Liver (tissue), 3 donors: ENCODE data around the gene C2CD4D.

ENCODE experiments used
- HNF4G ChIP-seq: IDR thresholded peaks from 2 replicates; pipeline ENCODE4 v1.6.1; 2016; ENCODE audit warnings: antibody characterized with exemption
- TF ChIP-seq, protein P1 (sequence below): fragments of 150-350 bp; IDR thresholded peaks from 2 replicates; pipeline ENCODE4 v1.5.1; 2017; ENCODE audit warnings: improper control_type of control experiment, low read depth, low read length; ENCODE audit not compliant: missing input control
- TF ChIP-seq, protein P2 (sequence below): IDR thresholded peaks from 2 replicates; pipeline ENCODE4 v1.6.1; 2016; ENCODE audit warnings: antibody characterized with exemption
- donor health status: healthy.
- donor health status: healthy.

DNA sequence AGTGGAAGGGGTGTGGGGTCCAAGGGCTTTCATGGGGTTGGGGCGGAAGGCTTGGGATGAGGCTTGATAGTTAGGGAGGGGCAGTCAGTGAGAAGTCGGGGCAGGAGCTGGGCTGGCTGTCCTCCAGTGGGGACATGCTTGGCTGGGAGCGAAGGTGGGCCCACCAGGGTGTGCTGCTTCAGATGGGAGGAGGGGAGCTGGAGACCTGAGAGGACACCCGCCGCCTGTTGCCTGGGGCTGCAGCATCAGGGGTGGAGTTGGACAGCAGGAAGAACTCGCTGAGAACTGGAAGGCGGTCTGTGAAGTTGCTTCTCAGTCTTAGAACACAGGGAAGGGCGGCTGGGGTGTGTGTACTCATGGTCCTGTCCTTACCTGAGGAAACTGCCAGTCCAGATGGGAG, 12.3 kb upstream of the C2CD4D start:
- TF ChIP-seq, protein P1, sequence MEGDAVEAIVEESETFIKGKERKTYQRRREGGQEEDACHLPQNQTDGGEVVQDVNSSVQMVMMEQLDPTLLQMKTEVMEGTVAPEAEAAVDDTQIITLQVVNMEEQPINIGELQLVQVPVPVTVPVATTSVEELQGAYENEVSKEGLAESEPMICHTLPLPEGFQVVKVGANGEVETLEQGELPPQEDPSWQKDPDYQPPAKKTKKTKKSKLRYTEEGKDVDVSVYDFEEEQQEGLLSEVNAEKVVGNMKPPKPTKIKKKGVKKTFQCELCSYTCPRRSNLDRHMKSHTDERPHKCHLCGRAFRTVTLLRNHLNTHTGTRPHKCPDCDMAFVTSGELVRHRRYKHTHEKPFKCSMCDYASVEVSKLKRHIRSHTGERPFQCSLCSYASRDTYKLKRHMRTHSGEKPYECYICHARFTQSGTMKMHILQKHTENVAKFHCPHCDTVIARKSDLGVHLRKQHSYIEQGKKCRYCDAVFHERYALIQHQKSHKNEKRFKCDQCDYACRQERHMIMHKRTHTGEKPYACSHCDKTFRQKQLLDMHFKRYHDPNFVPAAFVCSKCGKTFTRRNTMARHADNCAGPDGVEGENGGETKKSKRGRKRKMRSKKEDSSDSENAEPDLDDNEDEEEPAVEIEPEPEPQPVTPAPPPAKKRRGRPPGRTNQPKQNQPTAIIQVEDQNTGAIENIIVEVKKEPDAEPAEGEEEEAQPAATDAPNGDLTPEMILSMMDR, result no peak
- TF ChIP-seq, protein P2, sequence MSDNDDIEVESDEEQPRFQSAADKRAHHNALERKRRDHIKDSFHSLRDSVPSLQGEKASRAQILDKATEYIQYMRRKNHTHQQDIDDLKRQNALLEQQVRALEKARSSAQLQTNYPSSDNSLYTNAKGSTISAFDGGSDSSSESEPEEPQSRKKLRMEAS, result no peak
- no peak for TF ChIP-seq HNF4G
